Mesendoderm (in vitro differentiated cells): ENCODE measurements around the gene PIAS4.

Source experiments
- DNase-seq: peaks from one replicate; pipeline ENCODE4 v3.0.0; 2013
- H2AK5ac ChIP-seq: 2 replicates; pipeline ENCODE4 v1.6.1; 2013; ENCODE audit warnings: low read length, inconsistent platforms
- H2BK120ac ChIP-seq: 2 replicates; pipeline ENCODE4 v1.6.1; 2013; ENCODE audit warnings: low read depth, mild to moderate bottlenecking, low read length, moderate library complexity, mixed read lengths
- H2BK15ac ChIP-seq: replicated peaks from 2 replicates; pipeline ENCODE4 v1.6.1; 2013; ENCODE audit warnings: low read depth, mild to moderate bottlenecking, moderate library complexity
- H2BK5ac ChIP-seq: 2 replicates; pipeline ENCODE4 v1.6.1; 2013; ENCODE audit warnings: low read length, inconsistent platforms
- H3K18ac ChIP-seq: 2 replicates; pipeline ENCODE4 v1.6.1; 2013; ENCODE audit warnings: mild to moderate bottlenecking, low read length, mixed read lengths
- H3K23ac ChIP-seq: one replicate; pipeline ENCODE4 v1.6.1; 2013; ENCODE audit warnings: low read length
- H3K27ac ChIP-seq: 2 replicates; pipeline ENCODE4 v1.5.1; 2013; ENCODE audit warnings: low read depth, mild to moderate bottlenecking, inconsistent platforms, low read length, moderate library complexity
- H3K27me3 ChIP-seq: 2 replicates; pipeline ENCODE4 v1.6.1; 2013; ENCODE audit warnings: low read length, control low read depth, mild to moderate bottlenecking, inconsistent platforms; ENCODE audit not compliant: insufficient read depth, poor library complexity
- H3K36me3 ChIP-seq: 2 replicates; pipeline ENCODE4 v1.6.1; 2013; ENCODE audit warnings: low read length, inconsistent platforms; ENCODE audit not compliant: control insufficient read depth, insufficient read depth
- H3K4ac ChIP-seq: one replicate; pipeline ENCODE4 v1.6.1; 2013; ENCODE audit warnings: low read depth, mild to moderate bottlenecking, low read length, moderate library complexity
- H3K4me1 ChIP-seq: 2 replicates; pipeline ENCODE4 v1.6.1; 2013; ENCODE audit warnings: low read depth, low read length, inconsistent platforms; ENCODE audit not compliant: control insufficient read depth
- H3K4me2 ChIP-seq: 2 replicates; pipeline ENCODE4 v1.6.1; 2013; ENCODE audit warnings: low read length
- H3K4me3 ChIP-seq: 2 replicates; pipeline ENCODE4 v1.5.1; 2013; ENCODE audit warnings: mild to moderate bottlenecking, low read length
- H3K56ac ChIP-seq: one replicate; pipeline ENCODE4 v1.6.1; 2013; ENCODE audit warnings: low read length
- H3K79me1 ChIP-seq: 2 replicates; pipeline ENCODE4 v1.6.1; 2013; ENCODE audit warnings: low read length, inconsistent platforms
- H3K79me2 ChIP-seq: 2 replicates; pipeline ENCODE4 v1.6.1; 2013; ENCODE audit warnings: mild to moderate bottlenecking, low read length; ENCODE audit not compliant: control insufficient read depth, insufficient read depth
- H3K9ac ChIP-seq: 2 replicates; pipeline ENCODE4 v1.6.1; 2013; ENCODE audit warnings: low read length, inconsistent platforms
- H4K5ac ChIP-seq: one replicate; pipeline ENCODE4 v1.6.1; 2013; ENCODE audit warnings: low read length
- H4K8ac ChIP-seq: one replicate; pipeline ENCODE4 v1.6.1; 2013; ENCODE audit warnings: low read depth, mild to moderate bottlenecking, control low read depth, low read length, moderate library complexity
- WGBS: extraction: QIAGEN DNeasy Blood & Tissue Kit; methylation state at CpG from one replicate; pipeline ENCODE4 v1.1.7; 2013; ENCODE audit warnings: low lambda C conversion rate, missing lambda C conversion rate; ENCODE audit not compliant: insufficient coverage; ENCODE audit errors: extremely low coverage; 5-methylcytosine and 5-hydroxymethylcytosine counted together

The PIAS4 gene

GRCh38 chr19:4030552-4030951, 23.0 kb downstream of the PIAS4 start:
- Histone ChIP-seq H2BK15ac (no peak overlapping the region), H3K4me3 (no peak overlapping the region), H2BK120ac (no peak overlapping the region), H3K27ac (no peak overlapping the region), H3K4ac (no peak overlapping the region), H3K23ac (no peak overlapping the region), H3K79me2 (no peaks in the 10 kb centered on the region), H3K4me2 (no peak overlapping the region), H4K5ac (no peak overlapping the region), H3K9ac (no peak overlapping the region), H4K8ac (no peak overlapping the region), H3K56ac (no peak overlapping the region), H3K4me1 (no peaks in the 10 kb centered on the region), H2AK5ac (no peak overlapping the region), H2BK5ac (no peak overlapping the region), H3K36me3 (peaks cover 5% of the 10 kb centered on the region), H3K18ac (no peak overlapping the region), H3K27me3 (no peaks in the 10 kb centered on the region), H3K79me1 (no peaks in the 10 kb centered on the region)
- DNase-seq = no peak
- WGBS = no CpG with 5 or more reads among the region's 6 CpGs

DNA sequence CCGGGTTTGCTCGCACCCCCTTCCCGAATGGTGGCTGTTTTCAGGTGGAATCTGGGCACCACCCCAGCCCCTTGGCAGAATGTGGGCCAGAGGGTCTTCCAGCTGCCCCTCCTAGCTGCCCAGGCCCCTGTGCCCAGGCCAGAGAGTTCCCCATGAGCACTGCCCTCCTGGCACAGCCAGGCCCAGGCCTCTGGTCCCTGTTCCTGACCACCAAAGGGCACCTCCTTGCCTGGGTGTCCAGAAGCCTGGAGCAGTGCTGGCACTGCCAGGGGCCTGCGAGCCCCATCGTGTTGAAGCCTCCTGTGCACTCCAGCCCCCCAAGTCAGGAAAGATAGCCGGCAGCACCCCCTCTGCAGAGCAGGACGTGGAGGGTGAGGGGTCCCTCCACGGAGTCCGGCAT, 23.4 kb downstream of the PIAS4 start:
- Histone ChIP-seq H2BK15ac (no peak overlapping the region), H3K79me2 (no peaks in the 10 kb centered on the region), H3K4ac (no peak overlapping the region), H3K27me3 (no peaks in the 10 kb centered on the region), H3K36me3 (peaks cover 9% of the 10 kb centered on the region), H2BK5ac (no peak overlapping the region), H4K5ac (no peak overlapping the region), H3K79me1 (no peaks in the 10 kb centered on the region), H3K4me3 (no peak overlapping the region), H2BK120ac (no peak overlapping the region), H3K27ac (no peak overlapping the region), H2AK5ac (no peak overlapping the region), H3K56ac (no peak overlapping the region), H4K8ac (no peak overlapping the region), H3K4me2 (no peak overlapping the region), H3K18ac (no peak overlapping the region), H3K23ac (no peak overlapping the region), H3K9ac (no peak overlapping the region), H3K4me1 (no peaks in the 10 kb centered on the region)
- WGBS = no CpG with 5 or more reads among the region's 9 CpGs
- no peak for DNase-seq

GRCh38 chr19:4031420-4031819, 23.9 kb downstream of the PIAS4 start:
- no CpG with 5 or more reads among the region's 11 CpGs for WGBS
- peaks cover 11% of the 10 kb centered on the region for H3K36me3 ChIP-seq

GRCh38 chr19:4032436-4032835, 24.9 kb downstream of the PIAS4 start:
- Histone ChIP-seq H3K79me2 (no peaks in the 10 kb centered on the region), H2AK5ac (no peak overlapping the region), H3K9ac (no peak overlapping the region), H2BK120ac (no peak overlapping the region), H3K18ac (no peak overlapping the region), H3K36me3 (peaks cover 15% of the 10 kb centered on the region), H4K5ac (no peak overlapping the region), H3K79me1 (no peaks in the 10 kb centered on the region), H3K4ac (no peak overlapping the region), H4K8ac (no peak overlapping the region), H2BK15ac (no peak overlapping the region), H3K27me3 (no peaks in the 10 kb centered on the region), H3K23ac (no peak overlapping the region), H2BK5ac (no peak overlapping the region), H3K4me3 (no peak overlapping the region), H3K4me1 (no peaks in the 10 kb centered on the region), H3K27ac (no peak overlapping the region), H3K4me2 (no peak overlapping the region), H3K56ac (no peak overlapping the region)
- DNase-seq = no peak
- whole genome bisulfite sequencing = no CpG with 5 or more reads among the region's 16 CpGs

More at GRCh38 chr19:4031420-4031819, 23.9 kb downstream of the PIAS4 start:
- Histone ChIP-seq H3K4ac (no peak overlapping the region), H3K79me1 (no peaks in the 10 kb centered on the region), H3K4me1 (no peaks in the 10 kb centered on the region), H4K8ac (no peak overlapping the region), H2AK5ac (no peak overlapping the region), H2BK120ac (no peak overlapping the region), H3K9ac (no peak overlapping the region), H3K4me2 (no peak overlapping the region), H3K27ac (no peak overlapping the region), H3K56ac (no peak overlapping the region), H3K23ac (no peak overlapping the region), H3K18ac (no peak overlapping the region), H2BK15ac (no peak overlapping the region), H3K4me3 (no peak overlapping the region), H3K27me3 (no peaks in the 10 kb centered on the region), H4K5ac (no peak overlapping the region), H2BK5ac (no peak overlapping the region), H3K79me2 (no peaks in the 10 kb centered on the region)
- no peak for DNase-seq

- Histone ChIP-seq H3K79me2 (no peaks in the 10 kb centered on the region), H2BK5ac (no peak overlapping the region), H3K23ac (no peak overlapping the region), H3K36me3 (peaks cover 15% of the 10 kb centered on the region), H3K4ac (no peak overlapping the region), H3K27ac (no peak overlapping the region), H3K18ac (no peak overlapping the region), H3K4me3 (no peak overlapping the region), H2AK5ac (no peak overlapping the region), H2BK15ac (no peak overlapping the region), H3K79me1 (no peaks in the 10 kb centered on the region), H3K9ac (no peak overlapping the region), H4K5ac (no peak overlapping the region), H2BK120ac (no peak overlapping the region), H3K4me2 (no peak overlapping the region), H3K56ac (no peak overlapping the region), H4K8ac (no peak overlapping the region), H3K4me1 (no peaks in the 10 kb centered on the region), H3K27me3 (no peaks in the 10 kb centered on the region)
- DNase-seq = no peak
- no CpG with 5 or more reads among the region's 63 CpGs for WGBS
Measured at GRCh38 chr19:4033028-4033956, 25.8 kb downstream of the PIAS4 start.
